KMS-11 (cell line): ENCODE results near the gene IGFL2.

Experiments used
- H2AFZ ChIP-seq: fragments of 200-600 bp; sonication (generic); 2 replicates; pipeline ENCODE4 v1.6.1; 2016; ENCODE audit warnings: antibody characterized with exemption, mixed run types, low read depth
- H3K27ac ChIP-seq: fragments of 200-600 bp; sonication (generic); 2 replicates; pipeline ENCODE4 v1.6.1; 2016; ENCODE audit warnings: mild to moderate bottlenecking, mixed run types
- H3K27me3 ChIP-seq: fragments of 200-600 bp; sonication (generic); 2 replicates; pipeline ENCODE4 v1.6.1; 2017; ENCODE audit warnings: mild to moderate bottlenecking, low read depth, mixed run types, moderate library complexity; ENCODE audit not compliant: insufficient read depth
- H3K36me3 ChIP-seq: fragments of 200-600 bp; sonication (generic); 2 replicates; pipeline ENCODE4 v1.6.1; 2017; ENCODE audit warnings: mild to moderate bottlenecking, mixed run types; ENCODE audit not compliant: insufficient read depth
- H3K4me1 ChIP-seq: fragments of 200-600 bp; sonication (generic); 2 replicates; pipeline ENCODE4 v1.6.1; 2016; ENCODE audit warnings: mild to moderate bottlenecking, low read depth, mixed run types; ENCODE audit not compliant: poor library complexity, severe bottlenecking
- H3K4me2 ChIP-seq: fragments of 200-600 bp; sonication (generic); 2 replicates; pipeline ENCODE4 v1.7.0; 2016; ENCODE audit warnings: mild to moderate bottlenecking, mixed run types
- H3K4me3 ChIP-seq: fragments of 200-600 bp; sonication (generic); IDR thresholded peaks from 2 replicates; pipeline ENCODE4 v1.6.1; 2017; ENCODE audit warnings: low read depth, low read length, mixed read lengths; ENCODE audit not compliant: insufficient read depth
- H3K79me2 ChIP-seq: fragments of 200-600 bp; sonication (generic); 2 replicates; pipeline ENCODE4 v1.6.1; 2016; ENCODE audit warnings: low read depth, mixed run types; ENCODE audit not compliant: insufficient read depth
- H3K9ac ChIP-seq: fragments of 200-600 bp; sonication (generic); 2 replicates; pipeline ENCODE4 v1.6.1; 2016; ENCODE audit warnings: mild to moderate bottlenecking, mixed run types
- H4K20me1 ChIP-seq: fragments of 200-600 bp; sonication (generic); 2 replicates; pipeline ENCODE4 v1.6.1; 2016; ENCODE audit warnings: mild to moderate bottlenecking, mixed run types; ENCODE audit not compliant: insufficient read depth
- CTCF ChIP-seq: fragments of 200-600 bp; sonication (generic); conservative IDR thresholded peaks from 2 replicates; pipeline ENCODE4 v1.6.1; 2017; ENCODE audit warnings: low read depth, mild to moderate bottlenecking, antibody characterized with exemption, low read length, moderate library complexity, mixed read lengths

The IGFL2 gene

GRCh38 chr19:46133101-46133627 is 14.9 kb upstream of the IGFL2 start:
- H3K4me3 ChIP-seq, result no peak overlapping the region
- TF ChIP-seq CTCF, result no peak
- no peak overlapping the region for H3K27ac ChIP-seq
- H3K36me3 ChIP-seq, result no peaks in the 10 kb centered on the region
- H3K4me2 ChIP-seq, result no peak overlapping the region
- H3K27me3 ChIP-seq, result no peaks in the 10 kb centered on the region; the same call in 1 of the 2 replicates
- H4K20me1 ChIP-seq, result no peaks in the 10 kb centered on the region
- H2AFZ ChIP-seq, result no peak overlapping the region
- no peaks in the 10 kb centered on the region for H3K4me1 ChIP-seq
- no peaks in the 10 kb centered on the region for H3K79me2 ChIP-seq
- no peak overlapping the region for H3K9ac ChIP-seq

- H3K9ac ChIP-seq, result no peak overlapping the region
- H3K27ac ChIP-seq, result no peak overlapping the region
- no peak overlapping the region for H3K4me2 ChIP-seq
- H3K36me3 ChIP-seq, result no peaks in the 10 kb centered on the region
- H3K4me1 ChIP-seq, result no peaks in the 10 kb centered on the region
- no peaks in the 10 kb centered on the region for H3K79me2 ChIP-seq
- no peak overlapping the region for H2AFZ ChIP-seq
- no peak overlapping the region for H3K4me3 ChIP-seq
- TF ChIP-seq CTCF, result no peak
- no peaks in the 10 kb centered on the region for H4K20me1 ChIP-seq
- H3K27me3 ChIP-seq, result no peaks in the 10 kb centered on the region; the same call in 1 of the 2 replicates
Measured at GRCh38 chr19:46133777-46134241, 14.2 kb upstream of the IGFL2 start.

- no peak overlapping the region for H3K27ac ChIP-seq
Measured at GRCh38 chr19:46134527-46134926, 13.5 kb upstream of the IGFL2 start.

GRCh38 chr19:46137915-46138473 is 10.0 kb upstream of the IGFL2 start:
- Histone ChIP-seq H3K4me1 (no peaks in the 10 kb centered on the region), H3K27ac (no peak overlapping the region), H4K20me1 (no peaks in the 10 kb centered on the region), H3K4me2 (no peak overlapping the region), H3K27me3 (no peaks in the 10 kb centered on the region), H2AFZ (no peak overlapping the region), H3K36me3 (no peaks in the 10 kb centered on the region), H3K9ac (no peak overlapping the region), H3K79me2 (no peaks in the 10 kb centered on the region), H3K4me3 (no peak overlapping the region)
- TF ChIP-seq CTCF, result no peak

More at GRCh38 chr19:46134527-46134926, 13.5 kb upstream of the IGFL2 start:
- Histone ChIP-seq H2AFZ (no peak overlapping the region), H3K27me3 (no peaks in the 10 kb centered on the region; the same call in 1 of the 2 replicates), H3K9ac (no peak overlapping the region), H3K36me3 (no peaks in the 10 kb centered on the region), H4K20me1 (no peaks in the 10 kb centered on the region), H3K79me2 (no peaks in the 10 kb centered on the region), H3K4me1 (no peaks in the 10 kb centered on the region), H3K4me2 (no peak overlapping the region), H3K4me3 (no peak overlapping the region)
- no peak for TF ChIP-seq CTCF
